GM21360 (cell line): ENCODE results near the gene PEPD.

Source experiments
- ATAC-seq: cut with Tn5 transposase; IDR thresholded peaks from one replicate; pipeline ENCODE4 v1.9.1; 2021; ENCODE audit warnings: mild to moderate bottlenecking, moderate library complexity; ENCODE audit not compliant: unreplicated experiment

PEPD gene

DNA sequence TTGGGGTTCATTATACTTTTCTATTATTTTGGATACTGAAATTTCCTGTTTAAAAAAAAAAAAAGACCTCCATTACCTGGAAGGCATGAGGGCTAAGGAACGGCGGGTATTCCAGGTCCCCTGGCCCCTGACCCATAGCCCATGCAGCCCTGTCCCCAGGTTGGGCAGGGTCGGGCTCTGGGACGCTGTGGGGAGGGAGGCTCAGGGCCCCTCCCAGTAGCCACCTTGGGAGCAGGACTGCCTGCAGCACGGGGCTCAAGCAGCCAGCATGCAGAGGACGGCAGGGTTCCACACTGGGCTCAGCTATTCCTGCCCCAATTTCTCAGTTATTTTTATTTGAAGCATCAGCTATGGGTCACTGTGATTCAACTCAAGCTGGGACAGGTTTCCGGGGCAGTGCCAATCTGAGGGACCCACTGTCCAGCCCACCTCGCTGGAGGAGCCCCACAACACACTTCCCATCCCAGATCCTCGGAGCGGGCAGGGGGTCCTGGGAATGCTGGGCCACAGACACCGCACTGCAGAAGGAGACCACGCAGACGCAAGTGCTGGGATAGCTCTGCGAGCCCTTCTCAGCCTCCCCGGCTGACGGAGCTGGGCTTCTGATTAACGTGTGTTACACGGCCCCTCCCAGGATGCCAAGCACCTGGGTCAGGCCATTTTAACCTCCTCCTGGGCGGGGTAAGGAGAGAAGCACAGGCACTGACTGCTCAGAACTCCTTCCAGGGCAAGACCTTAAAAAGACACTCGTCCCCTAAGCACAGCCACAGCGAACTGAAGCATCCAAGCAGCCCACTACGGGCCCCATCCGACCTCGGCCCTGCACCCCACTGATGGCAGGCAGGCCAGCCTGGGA, 60.1 kb downstream of the PEPD start:
- ATAC-seq, result no peak

DNA sequence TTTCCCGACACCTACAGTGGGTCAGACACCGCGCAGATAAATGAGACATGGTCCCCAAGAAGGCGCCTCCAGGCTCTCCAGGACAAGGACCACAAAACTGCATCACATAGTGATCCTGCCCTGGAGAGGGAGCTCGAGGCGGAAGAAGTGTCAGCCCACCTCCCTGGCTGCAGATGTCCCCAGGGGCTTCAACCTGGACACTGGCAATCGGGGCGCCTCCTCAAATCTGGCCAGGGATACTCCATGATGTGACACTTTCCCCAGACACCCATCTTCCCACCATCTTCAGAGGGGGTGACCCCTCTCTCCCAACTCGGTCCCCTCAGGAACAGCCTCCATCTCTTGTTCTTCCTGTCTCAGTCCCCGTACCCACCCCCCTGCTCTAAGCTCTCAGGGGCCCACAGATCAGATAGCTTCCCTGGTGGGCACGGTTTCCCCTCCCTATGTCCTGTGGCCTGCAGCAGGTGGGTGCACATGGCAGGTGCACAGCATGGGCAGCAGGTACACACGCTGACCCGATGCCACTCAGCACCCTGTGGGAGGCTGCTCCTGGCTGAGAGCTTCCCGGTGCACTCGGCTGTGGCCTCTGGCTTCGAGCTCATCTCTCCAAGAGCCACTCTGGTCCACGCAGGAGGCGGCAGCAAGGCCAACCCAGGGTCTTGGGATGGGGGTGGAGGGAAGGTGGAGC, 61.2 kb downstream of the PEPD start:
- ATAC-seq, result no peak

DNA sequence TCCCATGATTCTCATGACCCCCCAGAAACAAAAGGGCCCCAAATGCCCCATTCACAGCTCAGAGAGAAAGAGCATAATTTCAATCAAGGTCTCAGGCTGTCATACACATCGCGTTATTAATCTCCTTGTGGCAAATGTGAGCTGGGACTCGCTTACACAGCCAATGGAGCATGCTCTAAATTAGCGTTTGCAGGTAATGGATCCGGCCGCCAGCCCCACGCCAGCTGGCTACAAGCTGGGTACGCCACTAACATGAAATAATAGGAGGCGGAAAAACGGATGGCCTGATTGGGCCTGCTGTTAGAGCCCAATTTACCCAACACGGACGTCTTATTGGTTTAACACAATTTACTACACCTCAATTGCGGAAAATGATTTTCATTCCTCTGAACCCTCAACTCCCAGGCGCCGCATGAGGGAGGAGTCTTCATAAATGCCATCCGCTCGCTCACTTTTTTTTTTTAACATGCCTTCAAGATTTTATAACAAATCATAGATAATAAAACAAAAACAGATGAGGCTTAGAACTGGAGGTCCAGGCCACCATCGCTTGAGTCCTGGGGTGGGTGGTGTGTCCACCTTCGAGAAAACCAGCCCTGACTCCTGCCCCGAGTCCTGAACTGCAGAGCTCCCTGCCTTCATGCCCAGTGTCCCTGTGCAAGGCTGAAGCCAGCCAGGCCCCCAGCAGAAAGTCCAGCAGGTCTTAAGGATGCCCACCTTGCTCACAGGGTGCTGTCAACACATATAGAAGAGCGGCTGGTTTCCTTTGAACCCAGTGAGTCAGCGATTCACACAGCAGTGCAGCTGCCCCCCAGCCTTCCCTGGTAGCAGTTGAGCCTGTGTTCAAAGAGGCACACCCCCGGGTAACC, 62.1 kb downstream of the PEPD start:
- no peak for ATAC-seq

DNA sequence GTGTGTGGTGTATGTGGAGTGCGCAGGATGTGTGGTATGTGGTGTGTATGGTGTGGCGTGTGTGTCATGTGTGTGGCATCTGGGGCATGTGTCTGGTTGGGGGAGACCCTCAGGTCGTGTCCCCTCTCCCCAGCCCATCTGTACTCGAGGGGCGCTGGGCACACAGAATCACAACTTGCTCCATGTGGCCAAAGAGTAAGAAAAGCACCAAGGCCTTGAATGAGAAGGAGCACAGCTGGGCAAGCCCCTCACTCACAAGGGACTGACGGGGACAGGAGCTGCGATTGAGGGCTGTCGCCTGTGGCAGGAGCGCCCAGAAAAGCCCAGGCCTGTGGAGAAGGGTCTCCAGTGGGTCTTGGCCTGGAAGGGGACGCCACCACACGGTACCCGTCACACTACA, 62.8 kb downstream of the PEPD start:
- ATAC-seq, result no peak

DNA sequence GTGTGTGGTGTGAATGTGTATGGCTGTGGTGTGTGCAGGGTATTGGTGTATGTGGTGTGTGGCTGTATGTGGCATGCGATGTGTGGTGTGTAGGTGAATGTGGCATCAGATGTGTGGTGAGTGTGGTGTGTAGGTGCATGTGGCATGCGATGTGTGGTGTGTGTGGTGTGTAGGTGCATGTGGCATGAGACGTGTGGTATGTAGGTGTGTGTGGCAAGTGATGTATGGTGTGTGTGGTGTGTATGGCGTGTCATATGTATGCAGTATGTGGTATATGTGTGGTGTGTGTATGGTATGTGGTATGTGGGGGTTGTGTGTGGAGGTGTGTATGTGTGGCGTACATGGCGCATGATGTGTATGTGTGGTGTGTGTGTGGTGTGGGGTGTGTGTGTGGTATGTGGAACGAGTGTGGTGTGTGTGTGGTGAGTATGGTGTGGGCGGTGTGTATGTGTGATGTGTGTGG, 63.4 kb downstream of the PEPD start:
- ATAC-seq, result no peak

DNA sequence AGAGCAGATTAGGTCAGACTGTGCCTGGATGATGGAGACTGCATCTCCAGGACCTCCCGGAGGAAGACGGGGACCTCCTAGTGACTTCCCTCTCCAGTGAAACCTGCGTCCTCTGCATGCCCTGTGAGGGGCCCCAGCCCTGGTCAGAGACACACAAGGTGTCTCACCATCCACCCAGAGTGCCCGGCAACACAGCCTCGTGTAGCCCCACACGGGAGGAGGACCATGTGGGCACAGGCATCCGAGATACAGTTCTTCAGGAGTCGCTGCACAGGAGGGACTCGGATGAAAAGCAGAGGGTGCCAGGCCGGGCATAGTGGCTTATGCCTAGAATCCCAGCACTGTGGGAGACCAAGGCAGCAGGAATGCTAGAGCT, 64.8 kb downstream of the PEPD start:
- no peak for ATAC-seq

DNA sequence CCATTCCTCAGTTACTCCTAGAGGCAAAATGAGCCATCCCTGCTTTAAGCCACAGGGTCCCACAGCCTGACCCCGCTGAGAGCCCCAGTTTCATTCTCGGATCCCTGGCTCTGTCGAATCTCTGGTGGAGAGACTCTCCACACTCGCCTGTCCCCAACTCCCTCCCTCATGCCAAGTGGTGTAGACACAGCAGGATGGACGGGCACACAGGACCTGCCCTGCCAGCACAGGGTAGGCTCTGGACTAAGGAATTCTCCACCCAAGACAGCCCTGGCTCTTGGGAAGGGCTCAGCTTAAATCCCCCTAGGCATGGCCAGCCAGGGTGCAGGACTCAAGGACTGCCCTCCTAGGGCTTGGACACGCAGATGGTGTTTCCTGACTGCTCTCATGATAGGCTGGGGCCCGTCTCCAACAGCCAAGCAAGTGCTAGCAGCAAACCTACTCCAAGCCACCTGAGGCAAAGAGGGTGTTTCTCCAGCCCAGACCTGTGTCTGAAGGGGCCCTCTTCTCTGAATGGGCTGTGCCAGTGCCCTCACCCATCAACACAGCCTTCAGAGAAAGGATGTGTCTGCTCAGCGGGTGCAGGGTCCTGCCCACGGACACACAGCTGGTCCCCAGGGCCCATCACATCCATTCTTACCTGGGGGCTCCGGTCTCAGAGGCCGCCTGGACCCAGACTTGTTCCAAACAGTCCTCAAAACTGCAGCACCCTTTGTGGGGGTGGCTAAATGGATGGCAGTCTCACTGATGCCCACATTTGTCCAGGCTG, 65.3 kb downstream of the PEPD start:
- ATAC-seq, result no peak

DNA sequence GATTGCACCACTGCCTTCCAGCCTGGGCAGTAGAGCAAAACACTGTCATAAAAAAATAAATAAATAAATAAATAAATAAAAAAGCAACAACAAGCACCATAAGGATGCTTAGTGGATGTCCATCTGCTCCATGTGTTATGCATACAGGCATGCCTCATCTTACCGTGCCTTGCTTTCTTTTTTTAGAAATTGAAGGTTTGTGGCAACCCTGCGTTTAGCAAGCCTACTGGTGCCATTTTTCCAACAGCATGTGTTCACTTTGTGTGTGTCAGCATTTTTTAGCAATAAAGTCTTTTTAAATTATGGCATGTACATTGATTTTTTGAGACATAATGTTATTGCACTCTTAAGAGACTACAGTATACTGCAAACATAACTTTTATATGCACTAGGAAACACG, 68.3 kb downstream of the PEPD start:
- no peak for ATAC-seq

DNA sequence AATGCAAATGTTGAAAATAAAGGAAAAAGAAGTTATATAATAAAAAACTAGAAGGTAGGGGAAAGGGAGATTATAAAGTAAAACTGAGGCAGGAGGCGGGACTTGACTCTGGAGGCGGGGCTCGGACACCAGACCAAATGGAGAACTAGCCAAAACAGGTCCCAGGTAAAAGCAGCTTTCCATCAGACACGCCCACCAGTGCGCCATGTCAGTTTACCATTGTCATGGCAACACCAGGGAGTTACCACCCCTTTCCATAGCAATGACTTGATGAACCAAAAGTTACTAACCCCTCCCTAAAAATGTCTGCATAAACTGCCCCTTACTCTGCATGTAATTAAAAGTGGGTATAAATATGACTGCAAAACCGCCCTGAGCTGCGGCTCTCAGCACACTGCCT, 70.9 kb downstream of the PEPD start:
- ATAC-seq, result no peak

DNA sequence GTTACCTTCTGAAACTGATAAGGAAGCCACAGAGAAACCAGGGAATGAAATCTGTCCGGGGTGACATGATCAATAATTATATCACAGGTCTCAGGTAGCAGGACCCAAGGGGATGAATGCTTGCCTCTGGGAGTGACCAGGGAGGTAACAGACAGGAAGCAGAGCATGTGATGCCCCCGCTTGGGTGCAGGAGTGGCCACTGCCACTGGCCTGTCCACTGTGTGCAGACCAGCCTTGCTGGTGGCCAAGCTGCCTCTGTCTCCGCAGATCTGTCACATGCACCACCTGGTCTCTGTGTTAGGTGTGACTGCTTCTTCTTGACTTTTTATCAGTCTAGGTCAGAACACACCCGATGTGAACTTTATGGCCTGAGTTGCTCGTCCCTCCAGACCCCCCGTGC, 71.8 kb downstream of the PEPD start:
- ATAC-seq, result no peak

DNA sequence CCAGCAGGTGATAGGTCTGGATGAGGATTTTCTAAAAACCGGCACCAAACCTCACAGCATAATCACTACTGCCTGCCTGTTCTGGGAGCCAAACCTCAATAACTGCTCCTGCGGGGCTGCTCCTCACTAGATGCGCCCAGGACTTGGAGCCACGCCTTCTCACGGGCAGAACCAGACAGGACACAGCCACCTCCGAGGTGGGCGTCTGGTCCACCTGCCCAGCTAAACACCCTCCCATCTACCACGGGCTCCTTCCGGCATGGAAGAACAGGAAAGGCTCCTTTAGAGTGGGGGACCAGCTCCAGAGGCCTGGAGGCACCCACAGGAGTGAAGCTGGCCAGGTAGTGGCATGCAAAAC, 73.5 kb downstream of the PEPD start:
- ATAC-seq, result no peak

DNA sequence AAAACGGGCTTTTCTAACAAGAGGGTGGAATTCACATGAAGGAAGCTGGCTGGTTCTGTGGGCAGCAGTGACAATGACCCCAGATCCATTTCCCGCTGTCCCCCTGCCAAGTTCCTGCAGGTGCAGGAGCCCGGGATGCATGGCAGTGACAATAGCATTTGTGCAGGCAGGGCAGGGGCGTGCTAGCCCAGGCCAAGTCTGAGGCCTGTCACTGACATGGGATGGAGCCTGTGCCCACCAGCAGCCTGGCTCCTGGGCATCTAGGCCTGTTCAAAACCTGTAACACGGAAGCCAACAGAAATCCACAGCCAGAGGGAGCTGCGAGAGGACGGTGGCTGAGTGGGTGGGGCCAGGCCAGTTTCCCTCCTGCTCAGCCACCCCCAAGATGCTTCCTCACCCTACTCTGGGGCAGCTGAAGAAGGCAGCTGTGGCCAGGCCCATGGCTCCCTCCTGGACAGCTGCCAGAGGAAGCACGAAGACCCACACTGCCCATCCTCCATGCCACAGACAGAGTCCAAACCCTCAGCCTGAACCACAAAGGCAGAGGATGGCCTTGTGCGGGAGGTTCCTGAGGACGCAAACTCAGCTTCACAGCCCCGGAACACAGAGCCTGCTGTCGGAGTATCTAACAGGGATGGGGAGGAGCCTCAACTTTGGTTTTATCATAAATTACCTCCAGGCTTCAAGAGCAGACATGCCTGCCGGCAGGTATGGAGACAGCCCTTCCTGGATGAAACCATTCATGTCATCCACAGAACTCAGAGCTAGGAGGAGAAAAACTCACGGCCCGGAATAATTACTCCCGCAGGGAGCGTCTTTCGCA, 74.0 kb downstream of the PEPD start:
- no peak for ATAC-seq

DNA sequence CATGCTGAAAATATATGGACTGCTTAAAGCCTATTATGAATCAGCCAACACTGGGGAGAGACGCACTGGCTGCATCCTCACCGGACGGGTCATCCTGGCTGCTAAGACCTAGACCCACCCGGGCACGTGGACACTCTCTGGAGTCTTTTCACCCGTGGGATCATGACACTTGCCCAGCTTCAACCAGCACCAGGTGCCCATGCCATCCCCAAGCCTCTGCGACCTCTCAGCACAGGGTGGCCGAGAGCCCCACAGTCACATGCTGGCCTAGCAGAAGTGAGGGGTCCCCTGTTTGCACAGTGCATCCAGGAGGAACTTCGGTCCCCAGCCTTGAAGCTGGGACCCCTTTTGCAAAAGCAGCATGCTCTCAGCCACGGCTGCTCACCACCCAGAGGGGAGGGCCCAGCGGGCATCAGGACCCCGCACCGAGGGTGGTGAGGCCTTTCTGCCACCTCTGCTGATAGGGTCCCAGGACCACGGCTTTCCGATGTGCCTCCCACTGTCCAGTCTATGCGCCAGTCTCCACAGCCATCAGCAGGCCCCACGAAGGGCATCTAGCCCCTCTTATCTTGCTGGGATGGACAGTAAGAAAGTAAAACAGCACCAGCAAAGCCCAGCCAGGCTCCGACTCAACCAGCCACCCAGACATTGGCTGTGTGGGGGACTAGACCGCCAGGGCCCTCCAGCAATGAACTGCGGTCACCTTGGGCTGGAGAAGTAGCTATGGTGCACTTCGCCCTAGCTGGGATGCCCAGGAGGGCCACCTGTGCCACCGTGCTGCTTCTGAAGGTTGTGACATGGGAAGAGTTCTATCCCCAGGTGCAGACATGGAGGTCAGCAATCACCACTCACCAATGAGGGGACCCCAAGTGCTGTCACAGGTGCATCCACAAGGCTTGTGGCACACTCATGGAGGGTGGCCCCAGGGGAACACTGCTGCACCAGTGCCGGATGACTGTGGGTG, 75.0 kb downstream of the PEPD start:
- no peak for ATAC-seq

DNA sequence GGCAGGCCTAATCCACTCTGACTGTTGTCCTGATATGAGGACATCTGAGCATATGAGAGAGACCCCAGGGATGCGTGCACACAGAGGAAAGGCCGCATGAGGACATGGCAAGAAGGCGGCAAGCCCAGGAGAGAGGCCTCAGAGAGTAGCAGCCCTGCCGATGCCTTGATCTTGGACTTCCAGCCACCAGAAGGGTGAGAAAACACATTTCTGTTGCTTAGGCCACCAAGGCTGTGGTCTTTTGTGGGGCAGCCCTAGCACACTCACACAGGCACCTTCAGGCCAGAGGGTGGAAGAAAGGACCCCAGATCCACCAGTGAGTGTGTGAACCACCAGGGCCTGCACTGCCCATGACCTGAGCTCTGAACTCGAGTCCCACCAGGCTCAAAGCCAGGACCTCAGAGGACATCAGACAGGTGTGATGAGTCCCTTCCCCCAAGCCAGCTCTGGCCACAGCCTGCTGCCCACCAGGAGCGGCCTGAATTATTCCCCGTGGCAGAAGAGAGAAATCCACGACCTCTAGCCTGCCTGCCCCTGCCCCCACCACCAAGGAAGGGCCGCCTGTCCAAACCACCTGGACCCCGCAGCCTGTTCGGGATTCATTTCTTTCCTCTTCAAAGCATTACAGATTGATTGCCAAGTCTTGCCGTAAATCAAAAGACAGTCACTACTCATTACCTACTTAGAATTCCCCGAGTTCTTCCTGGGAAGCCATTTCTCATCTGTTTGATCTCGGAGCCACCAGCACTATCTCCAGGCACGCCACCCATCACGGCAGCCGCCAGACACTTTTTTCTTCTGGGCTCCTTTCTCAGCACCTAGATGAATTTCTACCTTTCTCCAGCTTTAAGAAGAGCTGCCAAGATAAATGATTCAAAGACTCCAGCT, 75.9 kb downstream of the PEPD start:
- ATAC-seq, result no peak

DNA sequence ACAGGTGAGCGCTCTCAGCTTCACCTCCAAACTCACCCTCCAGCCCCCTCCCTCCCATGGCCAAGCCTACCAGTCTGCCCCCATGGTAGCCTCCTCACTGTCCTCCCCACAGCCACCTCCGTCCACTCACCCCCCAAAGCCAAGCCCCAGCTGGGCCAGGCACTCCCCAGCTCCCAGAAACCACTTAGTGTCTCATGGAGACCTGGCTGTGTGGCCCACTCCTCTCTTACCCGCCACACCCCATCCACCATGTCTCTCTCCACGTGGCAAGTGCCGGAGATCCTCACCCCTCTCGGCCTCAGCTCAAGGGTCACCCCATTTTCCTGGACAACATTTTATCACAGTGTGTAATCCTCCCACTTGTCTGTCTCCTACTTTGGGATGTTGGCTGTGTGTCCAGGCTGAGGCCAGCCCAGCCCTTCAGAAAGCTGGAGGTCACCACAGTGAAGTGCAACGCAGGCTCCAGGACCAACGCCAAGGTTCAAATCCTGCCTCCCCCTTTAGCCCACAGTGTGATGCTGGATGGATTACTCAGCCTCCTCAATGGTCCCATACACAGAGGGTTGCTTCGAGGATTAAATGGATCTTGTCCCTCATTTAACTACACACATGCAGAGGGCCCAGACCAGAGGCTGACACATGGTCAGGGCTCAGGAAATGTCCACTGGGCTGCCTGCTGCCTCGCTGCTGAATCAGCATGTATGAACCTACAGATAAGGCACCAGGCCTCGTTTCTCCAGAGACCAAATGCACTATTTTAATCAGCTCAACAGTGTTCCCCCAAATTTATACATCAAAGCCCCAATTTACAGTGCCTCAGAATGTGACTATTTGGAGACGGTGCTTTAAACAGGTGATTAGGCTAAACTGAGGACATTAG, 76.8 kb downstream of the PEPD start:
- ATAC-seq, result no peak

DNA sequence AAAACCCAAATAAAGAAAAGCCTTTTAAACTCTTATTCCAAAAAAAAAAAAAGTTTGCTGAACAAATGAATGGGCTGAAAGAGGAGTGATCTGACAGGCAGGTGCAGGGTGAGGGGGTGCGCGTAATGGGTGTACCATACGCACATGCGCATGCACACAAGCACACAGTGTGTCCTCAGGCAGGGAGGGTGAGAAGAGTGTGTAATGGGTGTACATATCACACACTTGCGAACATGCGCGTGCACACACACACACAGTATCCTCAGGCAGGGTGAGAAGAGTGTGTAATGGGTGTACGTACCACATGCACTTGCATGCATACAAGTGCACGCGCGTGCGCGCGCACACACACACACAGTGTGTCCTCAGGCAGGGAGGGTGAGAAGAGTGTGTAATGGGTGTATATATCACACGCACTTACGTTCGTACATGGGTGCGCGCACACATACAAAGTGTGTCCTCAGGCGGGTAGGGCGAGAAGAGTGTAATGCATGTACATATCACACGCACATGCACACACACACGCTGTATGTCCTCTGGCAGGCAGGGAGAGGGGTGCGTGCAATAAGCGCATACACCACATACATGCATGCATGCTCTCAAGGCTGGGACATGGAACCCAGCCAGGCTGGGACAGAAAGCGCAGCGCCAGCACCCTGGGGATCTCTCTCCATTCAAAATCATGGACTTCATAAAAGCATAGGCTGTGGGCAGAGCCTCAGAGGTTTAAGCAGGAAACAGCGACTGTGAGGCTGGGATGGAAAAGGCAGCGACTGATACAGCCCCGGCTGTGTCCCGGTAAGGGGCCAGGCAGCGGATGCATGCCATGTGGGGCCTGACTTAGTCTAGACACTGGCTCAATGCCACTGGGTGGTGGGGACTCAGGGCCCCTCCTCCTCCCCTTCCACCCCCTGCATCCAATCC, 77.7 kb downstream of the PEPD start:
- no peak for ATAC-seq
